T1000 (cell line): Measurements from ENCODE around the gene LIG4.

Experiments used
- DNase-seq: peaks from one replicate; lab custom pipeline; 2025; ENCODE audit warnings: mixed read lengths; lab: John Stamatoyannopoulos, UW

Gene LIG4

DNA sequence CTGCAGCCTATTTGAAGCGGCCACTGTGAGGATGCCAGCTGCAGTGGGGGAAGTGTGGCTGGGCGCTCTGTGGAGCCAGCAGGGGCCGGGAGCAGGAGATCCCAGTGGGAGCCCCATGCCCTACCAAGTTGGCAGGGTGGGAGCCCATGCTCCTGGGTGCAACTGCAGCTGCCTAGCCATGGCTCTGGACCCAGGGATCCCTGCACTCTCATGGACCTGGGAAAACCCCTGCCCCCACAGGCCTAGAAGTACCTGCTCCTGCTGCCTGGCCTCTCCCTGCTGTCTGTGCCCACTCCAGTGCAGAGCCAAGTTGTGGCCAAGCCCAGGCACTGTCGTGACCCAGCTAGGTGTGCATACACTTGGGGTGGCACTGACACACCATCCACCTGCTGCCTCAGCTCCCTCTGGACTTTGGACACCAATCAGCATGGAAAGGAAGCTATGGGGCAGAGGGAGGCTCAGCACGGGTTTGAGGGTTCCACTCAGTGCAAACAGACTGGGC is 20.9 kb downstream of the LIG4 start:
- DNase-seq: no peak

DNA sequence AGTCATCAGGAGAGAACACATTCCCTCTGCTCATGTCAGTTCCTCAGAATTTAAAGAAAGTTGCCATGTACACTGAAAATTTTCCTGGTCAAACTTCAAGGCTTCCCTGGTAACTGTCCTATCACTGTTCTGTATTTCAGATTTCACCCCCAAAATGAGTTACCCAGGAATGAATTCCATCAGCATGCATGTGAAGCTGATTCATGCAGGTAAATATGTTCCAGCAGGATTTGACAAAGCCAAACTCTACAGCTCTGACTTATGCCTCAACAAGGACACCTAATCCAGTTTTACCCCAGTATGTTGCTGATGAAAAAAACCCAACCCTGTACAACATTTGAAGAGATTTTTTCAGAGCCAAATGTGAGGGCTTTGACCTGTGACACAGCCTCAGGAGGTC is 21.5 kb downstream of the LIG4 start:
- DNase-seq: no peak

DNA sequence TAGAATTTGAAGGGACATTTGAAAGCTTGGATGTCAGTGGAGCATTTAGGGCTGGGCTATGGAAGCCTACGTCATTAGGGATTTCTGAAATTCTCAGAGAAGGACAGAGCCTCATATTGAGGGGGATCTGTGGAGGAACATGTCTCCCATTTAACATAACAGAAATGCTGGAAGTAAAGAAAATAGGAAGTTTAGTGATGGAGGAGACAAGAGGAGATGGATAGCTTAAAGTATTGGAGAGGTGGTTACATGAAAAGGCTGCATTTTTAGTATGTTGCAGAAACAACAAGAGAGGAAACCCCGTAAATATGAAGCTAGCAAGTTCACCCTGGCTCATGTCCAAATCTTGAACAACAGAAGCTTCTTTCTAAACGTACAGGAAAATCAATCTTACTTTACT is 24.4 kb downstream of the LIG4 start:
- no peak for DNase-seq

DNA sequence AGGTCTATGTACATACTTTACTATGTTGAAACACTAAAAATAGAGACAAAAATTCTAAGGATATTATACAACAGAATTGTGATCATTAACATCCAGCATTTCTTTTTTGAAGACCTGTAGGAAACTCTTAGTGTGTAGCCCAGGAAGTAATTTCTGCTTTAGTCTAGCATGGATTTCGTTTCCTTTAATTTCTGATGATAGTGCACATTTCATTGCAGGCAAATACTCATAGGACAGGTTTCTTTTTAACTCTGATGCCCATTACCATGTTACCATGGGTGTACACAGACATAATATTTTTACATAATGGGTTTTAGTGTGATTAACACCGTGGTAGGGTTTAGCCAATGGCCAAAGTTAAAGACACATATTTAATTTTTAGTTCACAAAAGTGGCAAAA is 27.1 kb downstream of the LIG4 start:
- DNase-seq: no peak

DNA sequence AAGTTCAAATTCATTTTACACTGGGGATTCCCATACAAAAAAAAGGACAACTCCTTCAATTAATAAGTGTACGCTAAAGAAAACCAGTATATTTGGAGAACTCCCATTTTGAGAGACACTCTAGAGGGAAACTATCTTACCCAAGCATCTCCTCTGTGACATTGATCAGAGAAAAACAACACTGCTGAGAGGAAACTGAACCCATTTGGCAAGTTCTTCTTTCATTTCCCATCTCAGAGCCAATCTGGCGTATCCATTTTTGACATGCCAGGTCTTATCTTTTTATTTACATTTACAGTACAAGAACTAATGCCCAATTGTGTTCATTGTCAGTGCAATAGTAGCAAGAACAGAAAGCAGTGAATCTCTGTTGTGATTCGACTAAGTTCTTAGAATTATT is 30.1 kb downstream of the LIG4 start:
- no peak for DNase-seq

DNA sequence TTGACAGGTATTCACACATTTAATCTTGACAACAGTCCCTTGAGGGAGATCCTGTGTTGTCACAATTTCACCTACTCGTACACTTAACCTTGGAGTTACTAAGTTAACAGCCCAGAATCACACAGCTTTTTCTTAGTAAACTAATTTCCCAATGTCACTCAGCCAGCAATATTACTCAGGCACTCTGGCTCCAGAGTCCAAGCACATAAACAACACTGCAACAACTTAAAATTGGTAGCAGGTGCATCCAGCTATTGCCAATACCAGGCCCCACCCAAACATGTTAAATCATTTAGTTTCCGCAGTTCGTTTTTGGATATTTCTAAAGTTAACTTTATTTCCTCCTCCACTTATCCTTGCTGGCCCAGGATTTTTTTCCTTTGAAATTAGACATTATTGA is 32.7 kb downstream of the LIG4 start:
- DNase-seq: no peak

DNA sequence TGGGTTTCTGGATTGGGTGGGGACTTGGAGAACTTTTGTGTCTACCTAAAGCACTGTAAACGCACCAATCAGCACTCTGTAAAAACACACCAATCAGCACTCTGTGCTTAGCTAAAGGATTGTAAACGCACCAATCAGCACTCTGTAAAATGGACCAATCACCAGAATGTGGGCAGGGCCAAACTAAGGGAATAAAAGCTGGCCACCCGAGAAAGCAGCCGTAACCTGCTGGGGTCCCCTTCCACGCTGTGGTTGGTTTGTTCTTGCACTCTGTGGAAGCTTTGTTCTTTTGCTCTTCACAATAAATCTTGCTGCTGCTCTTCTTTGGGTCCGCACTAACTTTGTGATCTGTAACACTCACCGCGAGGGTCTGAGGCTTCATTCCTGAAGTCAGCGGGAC is 37.3 kb downstream of the LIG4 start:
- DNase-seq: no peak

DNA sequence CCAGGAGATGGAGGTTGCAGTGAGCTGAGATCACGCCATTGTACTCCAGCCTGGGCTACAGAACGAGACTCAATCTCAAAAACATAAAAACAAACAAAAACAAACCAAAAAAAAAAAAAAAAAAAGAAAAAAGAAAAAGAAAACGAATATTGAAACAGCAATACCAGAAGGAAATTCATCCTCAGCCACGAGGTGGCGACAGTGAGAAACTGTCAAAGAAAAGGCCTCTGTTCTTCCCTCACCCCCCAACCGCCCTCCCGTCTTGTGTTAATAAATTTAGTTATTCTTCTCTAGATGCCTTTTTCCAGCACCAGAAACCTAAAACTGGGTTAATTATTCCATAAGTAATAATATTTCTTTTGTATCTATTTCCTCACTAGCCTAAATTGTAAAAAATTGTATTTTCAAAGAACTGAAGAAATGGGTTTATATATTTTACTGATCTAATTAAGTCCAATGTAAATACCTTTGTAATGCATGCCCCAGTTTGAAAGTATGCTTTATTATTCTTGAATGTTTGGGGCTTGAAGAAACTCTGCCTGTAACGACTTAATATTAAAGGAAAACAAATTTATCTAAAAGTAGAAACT is 38.6 kb downstream of the LIG4 start:
- DNase-seq: no peak

DNA sequence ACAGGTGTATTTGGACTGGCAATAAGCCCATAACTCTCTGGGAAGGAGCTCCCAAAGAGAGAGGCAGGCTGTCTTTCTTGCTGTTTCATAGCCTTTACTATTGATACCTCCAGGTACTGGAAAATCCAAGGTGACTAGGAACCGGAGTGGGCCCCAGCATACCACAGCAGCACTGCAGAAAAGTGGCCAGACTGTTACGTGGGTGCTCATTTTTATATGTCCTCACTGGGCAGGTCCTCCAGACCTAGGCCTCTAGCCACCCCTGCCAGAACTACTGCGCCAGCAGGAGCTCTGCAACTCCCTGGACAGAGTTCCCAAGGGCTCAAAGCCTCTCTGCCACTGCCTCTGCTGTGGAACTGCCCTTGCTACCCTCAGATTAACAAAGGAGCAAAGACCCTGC is 46.4 kb downstream of the LIG4 start:
- DNase-seq: no peak

DNA sequence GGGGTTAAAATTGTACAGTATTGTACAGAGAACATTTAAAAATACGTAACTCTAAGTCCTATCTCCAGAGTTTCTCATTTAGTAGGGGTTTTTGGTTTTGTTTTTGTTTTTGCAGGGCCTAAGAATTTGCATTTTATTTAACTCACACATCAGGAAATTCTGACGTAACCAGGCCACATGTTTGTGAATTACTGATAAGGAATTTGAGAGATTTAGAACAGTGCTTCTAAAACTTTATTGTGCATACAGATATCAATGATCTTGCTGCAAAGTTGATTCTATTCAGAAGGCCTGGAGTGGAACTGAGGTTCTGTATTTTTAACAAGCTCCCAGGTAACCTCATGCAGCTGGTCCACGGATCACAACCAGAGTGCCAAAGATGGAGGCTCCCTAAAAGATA is 49.3 kb downstream of the LIG4 start:
- no peak for DNase-seq

DNA sequence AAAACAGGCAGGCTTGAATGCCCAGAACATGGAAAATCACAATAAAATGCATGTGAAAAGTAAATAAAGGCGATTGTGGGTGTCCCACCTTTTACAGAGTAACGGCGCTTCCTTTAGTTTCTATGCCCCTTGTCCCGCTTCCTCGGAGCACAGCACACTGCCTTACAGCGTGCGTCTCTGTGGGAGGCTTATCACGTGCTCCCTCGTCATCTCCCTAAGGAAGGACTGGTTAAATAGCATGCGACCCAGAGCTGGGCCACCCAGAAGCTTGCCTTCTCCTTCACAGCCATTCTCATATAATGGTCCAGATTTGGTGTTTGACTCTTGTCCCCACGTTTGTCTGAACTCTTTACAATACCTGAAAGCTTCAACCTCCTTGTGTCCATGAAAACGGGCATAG is 56.6 kb downstream of the LIG4 start:
- DNase-seq: no peak
